Duodenal mucosa (tissue), 2 donors: ENCODE data around the gene ANKS1A.

ENCODE experiments used
- H3K27ac ChIP-seq: one replicate; pipeline ENCODE4 v1.7.0; 2013; ENCODE audit warnings: low read depth, low read length
- H3K27me3 ChIP-seq, 2 donors: one replicate each; pipeline ENCODE4 v1.7.0; 2013; ENCODE audit warnings: low read length in 2 of 2, control low read depth in 1 of 2; ENCODE audit not compliant: insufficient read depth in 2 of 2, control insufficient read depth in 1 of 2
- H3K36me3 ChIP-seq, 2 donors: one replicate each; pipeline ENCODE4 v1.7.0; 2013; ENCODE audit warnings: low read length in 2 of 2, control low read depth in 1 of 2; ENCODE audit not compliant: insufficient read depth in 2 of 2, control insufficient read depth in 1 of 2
- H3K4me1 ChIP-seq, 2 donors: one replicate each; pipeline ENCODE4 v1.7.0; 2013; ENCODE audit warnings: low read length in 2 of 2, control low read depth in 1 of 2; ENCODE audit not compliant: insufficient read depth in 2 of 2, control insufficient read depth in 1 of 2
- H3K4me3 ChIP-seq, 2 donors: one replicate each; pipeline ENCODE4 v1.7.0; 2013; ENCODE audit warnings: low read length in 2 of 2, low read depth in 1 of 2
- H3K9ac ChIP-seq, 2 donors: one replicate each; pipeline ENCODE4 v1.7.0; 2013; ENCODE audit warnings: low read length in 2 of 2, low read depth in 1 of 2
- H3K9me3 ChIP-seq, 2 donors: one replicate each; pipeline ENCODE4 v1.7.0; 2013; ENCODE audit warnings: low read length in 2 of 2, control low read depth in 1 of 2; ENCODE audit not compliant: control insufficient read depth in 1 of 2

The ANKS1A gene

DNA sequence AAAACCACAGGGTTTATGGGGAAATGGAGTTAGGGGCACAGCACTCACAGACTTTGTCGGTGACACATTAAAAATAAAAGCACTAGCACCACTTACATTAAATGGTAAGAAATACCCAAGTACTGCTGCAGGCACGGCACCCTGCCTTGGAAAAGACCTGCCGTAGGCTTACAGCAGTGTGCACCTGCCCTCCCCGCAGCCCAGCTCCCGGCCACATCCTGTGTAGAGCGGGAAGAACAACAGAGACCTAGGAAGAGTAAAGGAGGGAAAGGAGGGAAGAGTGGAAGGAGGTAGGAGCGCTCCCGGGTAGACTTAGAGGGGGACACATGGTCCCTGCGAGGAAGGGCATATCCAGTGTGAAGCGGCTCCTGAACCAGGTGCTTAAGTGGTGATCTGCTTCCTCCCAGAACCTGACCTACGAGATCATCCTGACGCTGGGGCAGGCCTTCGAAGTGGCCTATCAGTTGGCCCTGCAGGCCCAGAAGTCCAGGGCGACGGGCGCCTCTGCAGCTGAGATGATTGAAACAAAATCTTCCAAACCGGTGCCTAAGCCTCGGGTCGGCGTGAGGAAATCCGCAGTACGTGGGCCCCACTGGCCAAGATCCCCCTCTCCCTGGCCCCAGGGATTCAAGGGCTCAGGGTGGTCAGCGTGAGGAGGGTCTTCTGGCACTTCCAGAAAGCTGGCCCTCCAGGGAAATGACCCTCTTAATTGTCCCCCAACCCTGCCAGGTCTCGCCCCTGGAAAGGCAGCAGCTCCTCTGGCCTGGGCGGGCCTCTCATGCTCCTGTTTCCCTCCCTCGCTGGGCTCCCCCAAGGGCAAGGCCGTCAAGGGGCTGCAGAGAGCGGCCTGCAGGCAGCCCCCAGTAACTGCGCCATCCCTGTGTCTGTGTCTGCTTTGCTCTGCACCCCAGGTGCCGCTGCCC is 196.6 kb downstream of the ANKS1A start:
- Histone ChIP-seq H3K9ac (no peak overlapping the region), H3K4me3 (no peak overlapping the region), H3K9me3 (no peaks in the 10 kb centered on the region), H3K4me1 (peaks cover 0 to 3% of the 10 kb centered on the region in 2 donors), H3K27me3 (no peaks in the 10 kb centered on the region), H3K36me3 (peaks cover 48 to 91% of the 10 kb centered on the region in 2 donors), H3K27ac (no peak overlapping the region)

DNA sequence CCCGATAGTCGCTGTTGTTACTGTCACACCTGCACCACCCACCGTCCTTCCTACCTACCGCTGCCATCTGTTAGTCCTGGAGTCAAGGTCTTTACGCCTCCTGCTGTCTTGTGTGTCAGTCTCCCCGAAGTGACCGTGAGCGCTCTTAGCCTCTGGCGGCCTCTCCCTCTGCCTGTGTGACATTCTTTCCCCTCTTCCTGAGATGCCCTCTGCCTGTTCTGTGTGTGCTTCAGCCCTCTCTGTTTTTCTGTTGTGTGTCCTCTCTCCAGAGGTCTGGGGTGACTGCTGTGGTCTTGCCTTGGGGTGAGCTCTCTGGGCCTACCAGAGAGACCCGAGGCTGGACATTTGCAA is 197.2 kb downstream of the ANKS1A start:
- no peak overlapping the region for H3K4me3 ChIP-seq
- H3K27ac ChIP-seq = no peak overlapping the region
- H3K4me1 ChIP-seq = peaks cover 0 to 3% of the 10 kb centered on the region in 2 donors
- H3K9ac ChIP-seq = no peak overlapping the region
- no peaks in the 10 kb centered on the region for H3K27me3 ChIP-seq
- peaks cover 42 to 88% of the 10 kb centered on the region in 2 donors for H3K36me3 ChIP-seq
- H3K9me3 ChIP-seq = no peaks in the 10 kb centered on the region

DNA sequence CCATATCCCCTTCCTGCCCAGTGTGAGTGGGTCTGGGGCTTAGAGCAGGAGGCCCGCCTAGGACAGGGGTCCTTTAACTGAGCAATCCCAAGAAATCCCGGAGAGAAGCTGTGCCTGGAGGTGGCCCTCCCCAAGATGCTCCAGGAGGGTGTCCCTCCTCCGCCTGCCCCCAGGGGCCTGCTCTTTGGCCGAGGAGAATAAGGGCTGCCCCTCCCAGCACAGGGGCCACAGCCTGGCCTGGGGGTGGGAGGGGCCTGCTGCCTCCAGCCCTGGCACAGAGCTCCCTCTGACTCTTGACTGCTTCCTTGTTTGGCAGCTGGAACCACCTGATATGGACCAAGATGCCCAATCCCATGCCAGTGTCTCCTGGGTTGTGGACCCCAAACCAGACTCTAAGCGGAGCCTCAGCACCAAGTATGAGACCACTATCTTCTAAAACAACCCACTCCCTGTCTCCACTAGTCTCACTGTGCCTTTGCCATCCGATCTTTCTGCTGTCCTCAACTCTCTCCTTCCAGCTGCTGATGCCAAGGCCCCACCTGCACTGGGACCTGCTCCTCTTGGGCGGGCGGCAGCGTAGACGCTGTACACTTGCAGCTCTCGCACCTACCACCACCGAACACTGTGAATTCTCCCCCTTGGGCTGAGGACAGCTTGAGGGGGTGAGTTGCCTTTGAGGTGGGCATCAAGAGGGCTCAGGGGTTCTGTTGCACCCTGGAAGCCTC is 197.7 kb downstream of the ANKS1A start:
- H3K4me3 ChIP-seq = no peak overlapping the region
- H3K27ac ChIP-seq = no peak overlapping the region
- H3K9me3 ChIP-seq = no peaks in the 10 kb centered on the region
- H3K36me3 ChIP-seq = peaks cover 37 to 85% of the 10 kb centered on the region in 2 donors
- no peak overlapping the region for H3K9ac ChIP-seq
- no peaks in the 10 kb centered on the region for H3K27me3 ChIP-seq
- H3K4me1 ChIP-seq = peaks cover 0 to 3% of the 10 kb centered on the region in 2 donors

DNA sequence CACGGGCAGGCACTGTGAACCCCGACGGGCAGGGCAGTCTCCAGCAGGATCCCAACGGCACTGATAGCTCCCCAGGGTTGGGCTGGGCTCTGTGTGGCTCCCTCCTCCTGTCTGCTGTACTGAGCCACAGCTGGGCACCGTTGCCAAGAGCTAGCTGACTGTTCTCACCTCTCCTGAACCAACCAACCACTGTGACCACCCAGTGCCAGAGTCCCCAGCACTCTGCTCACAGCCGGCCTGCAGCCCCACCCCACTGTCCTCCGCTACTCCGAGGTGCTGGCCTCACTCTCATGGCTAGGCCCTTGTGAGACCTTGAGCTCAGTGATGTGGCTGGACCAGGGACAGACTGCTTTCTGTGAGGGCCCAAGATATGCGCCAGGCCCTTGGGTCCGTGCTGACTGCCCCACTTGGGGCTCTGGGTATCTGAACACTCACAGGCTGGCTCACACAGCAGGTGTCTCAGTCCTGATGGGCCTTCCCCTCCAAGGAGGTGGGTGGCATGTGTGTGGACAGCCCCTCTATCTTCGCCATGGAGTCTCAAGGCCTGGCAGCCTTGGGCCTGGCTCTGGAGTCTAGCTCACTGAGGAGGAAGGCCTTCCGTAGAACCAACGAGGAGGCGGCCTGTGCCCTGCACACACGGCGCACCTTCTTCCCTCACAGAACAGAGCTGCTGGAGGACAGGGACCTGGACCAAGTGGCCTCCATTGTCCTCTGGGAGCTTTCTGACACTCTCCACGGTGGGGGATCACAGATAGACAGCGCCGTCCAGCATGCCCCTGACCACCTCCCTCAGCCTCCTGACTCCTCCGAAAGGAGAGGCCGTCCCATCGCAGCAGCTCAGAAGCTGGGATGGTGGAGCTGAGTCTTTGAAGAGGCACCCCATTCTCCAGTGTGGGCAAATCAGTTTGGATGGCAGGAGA is 198.6 kb downstream of the ANKS1A start:
- Histone ChIP-seq H3K4me1 (peaks cover 0 to 6% of the 10 kb centered on the region in 2 donors), H3K4me3 (no peak overlapping the region), H3K27me3 (no peaks in the 10 kb centered on the region), H3K27ac (no peak overlapping the region), H3K9ac (no peak overlapping the region), H3K36me3 (peaks cover 32 to 79% of the 10 kb centered on the region in 2 donors), H3K9me3 (no peaks in the 10 kb centered on the region)

DNA sequence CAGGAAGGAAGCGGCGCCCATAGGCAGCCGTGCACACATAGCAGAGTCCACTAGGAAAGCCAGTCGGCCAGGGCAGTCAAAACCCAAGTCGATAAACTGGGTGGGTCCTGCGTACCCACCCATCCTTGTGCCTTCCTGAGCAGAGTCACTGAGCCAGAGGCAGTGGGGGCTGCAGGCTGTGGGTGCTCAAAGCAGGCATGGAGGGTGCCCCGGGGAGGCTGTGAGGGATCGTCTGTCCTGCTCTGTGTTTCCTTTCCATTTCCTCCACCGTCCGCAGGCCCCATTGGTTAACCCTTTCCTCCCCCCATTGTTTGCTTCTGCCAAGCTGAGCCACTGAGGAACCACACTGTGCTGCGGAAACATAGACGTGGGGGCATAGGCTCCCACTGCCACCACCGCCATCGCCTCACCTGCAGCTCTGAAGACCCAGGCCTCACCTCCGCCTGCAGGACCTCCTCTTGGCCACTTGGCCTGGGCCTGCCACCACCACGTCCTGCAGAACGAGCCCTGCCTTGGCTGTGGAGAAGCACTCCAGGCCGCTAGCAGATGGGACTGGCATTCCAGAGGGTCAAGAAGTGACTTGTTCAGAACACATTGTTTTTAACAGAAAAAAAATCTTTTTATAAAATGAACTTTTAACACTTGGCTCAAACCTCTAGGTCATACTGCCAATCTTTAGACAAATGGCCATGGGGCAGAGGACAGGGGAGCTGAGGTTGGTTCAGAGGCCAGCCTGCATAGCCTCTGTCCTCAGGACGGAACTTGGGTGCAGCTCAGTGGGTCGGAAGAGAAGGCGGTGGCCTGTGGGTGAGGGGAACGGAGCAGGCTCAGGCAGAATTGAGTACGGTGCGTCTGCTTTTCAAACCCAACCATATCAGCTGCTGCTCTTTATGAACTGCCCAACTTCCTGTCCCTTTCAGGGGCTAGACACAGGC is 199.5 kb downstream of the ANKS1A start:
- Histone ChIP-seq H3K9ac (no peak overlapping the region), H3K27ac (no peak overlapping the region), H3K27me3 (no peaks in the 10 kb centered on the region), H3K4me3 (no peak overlapping the region), H3K36me3 (peaks cover 28 to 69% of the 10 kb centered on the region in 2 donors), H3K4me1 (peaks cover 0 to 10% of the 10 kb centered on the region in 2 donors), H3K9me3 (no peaks in the 10 kb centered on the region)

DNA sequence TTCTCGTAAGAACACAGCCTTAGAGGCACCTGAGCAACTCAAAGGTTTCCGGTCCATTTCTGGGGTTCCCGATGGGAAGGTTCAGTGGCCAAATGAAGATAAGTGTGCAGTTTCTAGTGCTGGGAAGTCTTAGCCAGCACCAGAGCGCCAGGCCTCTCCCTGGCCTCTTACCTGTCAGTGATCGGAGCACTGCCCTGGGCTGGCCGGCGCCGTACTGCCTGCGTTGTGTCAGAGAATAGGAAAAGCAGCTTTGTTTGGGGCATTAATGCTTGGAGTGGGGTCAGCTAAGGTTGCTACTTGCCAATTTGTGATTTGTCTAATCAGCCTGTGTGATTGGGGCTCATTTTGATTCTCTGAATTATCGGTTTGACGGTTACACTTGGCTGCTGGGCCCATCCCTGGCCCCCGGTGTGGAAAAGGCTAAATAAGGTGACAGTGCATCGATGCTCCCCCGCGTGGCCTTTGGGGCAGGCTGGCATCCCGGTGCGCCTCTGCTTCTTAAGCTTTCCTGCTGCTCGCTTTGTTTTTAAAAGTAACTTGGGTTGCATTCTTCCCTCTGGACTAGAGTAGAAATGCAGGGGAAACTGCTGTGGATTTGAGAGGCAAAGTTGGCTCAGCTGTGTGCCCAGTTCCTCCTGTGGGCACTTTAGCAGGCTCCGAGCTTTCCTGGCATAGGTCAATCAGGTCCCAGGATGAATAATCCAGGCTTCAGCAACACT is 200.3 kb downstream of the ANKS1A start:
- H3K27ac ChIP-seq = no peak overlapping the region
- no peak overlapping the region for H3K9ac ChIP-seq
- H3K9me3 ChIP-seq = no peaks in the 10 kb centered on the region
- no peak overlapping the region for H3K4me3 ChIP-seq
- H3K27me3 ChIP-seq = no peaks in the 10 kb centered on the region
- peaks cover 27 to 61% of the 10 kb centered on the region in 2 donors for H3K36me3 ChIP-seq
- peaks cover 0 to 10% of the 10 kb centered on the region in 2 donors for H3K4me1 ChIP-seq

DNA sequence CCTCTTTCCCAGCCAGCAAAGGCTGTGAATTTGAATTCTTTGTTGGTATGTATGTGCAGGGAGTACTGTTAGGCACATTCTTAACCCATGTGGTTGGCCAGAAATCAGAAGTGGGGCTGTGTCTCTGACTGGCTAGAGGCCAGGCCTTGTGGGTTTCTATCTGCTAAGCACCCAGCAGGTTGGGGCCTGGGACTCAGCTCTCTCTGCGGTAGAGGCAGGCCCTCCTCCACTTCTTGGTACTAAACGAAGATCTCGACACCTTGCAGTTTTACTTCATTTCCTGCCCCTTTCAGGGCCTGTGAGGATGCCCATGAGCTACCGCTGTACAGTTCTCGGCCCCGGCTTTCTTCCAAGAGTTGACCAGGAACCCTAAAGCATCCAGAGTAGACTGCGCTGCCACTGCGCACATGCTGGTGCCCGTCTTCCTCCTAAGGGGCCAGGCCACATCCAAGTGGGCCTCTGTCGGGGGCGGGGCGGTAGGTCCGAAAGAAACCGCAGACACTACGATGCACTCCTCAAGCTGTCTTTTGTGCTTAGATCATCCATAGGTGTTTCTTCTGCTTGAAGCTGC is 201.0 kb downstream of the ANKS1A start:
- Histone ChIP-seq H3K9me3 (no peaks in the 10 kb centered on the region), H3K27me3 (no peaks in the 10 kb centered on the region), H3K36me3 (peaks cover 24 to 55% of the 10 kb centered on the region in 2 donors), H3K9ac (no peak overlapping the region), H3K27ac (no peak overlapping the region), H3K4me3 (no peak overlapping the region), H3K4me1 (peaks cover 0 to 10% of the 10 kb centered on the region in 2 donors)

DNA sequence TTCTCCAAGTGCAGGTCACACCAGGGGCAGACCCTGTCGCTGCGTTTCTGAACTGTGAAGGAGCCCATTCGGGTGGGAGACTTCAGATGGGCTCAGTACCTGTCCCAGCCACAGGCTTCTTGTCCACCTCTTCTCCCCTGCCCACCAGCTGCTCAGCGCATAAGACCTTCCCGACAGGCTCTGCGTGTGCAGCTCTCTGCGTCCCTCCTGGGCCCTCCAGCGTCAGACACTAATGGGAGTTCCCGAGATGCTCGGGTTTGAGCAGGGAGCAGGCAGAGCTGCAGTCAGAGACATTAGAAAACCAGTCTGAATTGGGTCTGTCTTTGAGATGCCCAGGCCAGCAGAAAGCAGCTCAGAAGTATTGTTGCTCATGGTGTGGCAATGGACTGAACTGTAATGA is 201.7 kb downstream of the ANKS1A start:
- Histone ChIP-seq H3K27me3 (no peaks in the 10 kb centered on the region), H3K4me3 (no peak overlapping the region), H3K4me1 (peaks cover 0 to 12% of the 10 kb centered on the region in 2 donors), H3K9me3 (no peaks in the 10 kb centered on the region), H3K36me3 (peaks cover 20 to 47% of the 10 kb centered on the region in 2 donors), H3K9ac (no peak overlapping the region), H3K27ac (no peak overlapping the region)
